PFSK-1 (cell line): ENCODE measurements around the gene SUMO4.

ENCODE experiments used
- FOXP2 ChIP-seq: optimal IDR thresholded peaks from 2 replicates; pipeline ENCODE3; 2011; ENCODE audit warnings: borderline replicate concordance, control low read depth, inconsistent platforms; ENCODE audit not compliant: insufficient read depth; ENCODE audit errors: extremely low read length, extremely low read depth
- POLR2AphosphoS5 ChIP-seq: IDR thresholded peaks from 2 replicates; pipeline ENCODE4 v1.6.1; 2012; ENCODE audit warnings: low read depth, mild to moderate bottlenecking, control low read depth, low read length, moderate library complexity
- REST ChIP-seq, 2 experiments: IDR thresholded peaks; 2 replicates each; pipeline versions ENCODE4 v1.6.1 to v1.8.0; 2011 to 2012; ENCODE audit warnings: low read depth in 2 of 2, low read length in 2 of 2, control low read depth in 1 of 2, inconsistent platforms in 1 of 2, mild to moderate bottlenecking in 1 of 2, moderate library complexity in 1 of 2; ENCODE audit not compliant: insufficient read depth in 1 of 2
- SIN3A ChIP-seq: IDR thresholded peaks from 2 replicates; pipeline ENCODE4 v1.6.1; 2012; ENCODE audit warnings: mild to moderate bottlenecking, low read length, moderate library complexity, borderline replicate concordance; ENCODE audit not compliant: insufficient read depth
- TAF1 ChIP-seq: IDR thresholded peaks from 2 replicates; pipeline ENCODE4 v1.6.1; 2012; ENCODE audit warnings: low read length, control low read depth, borderline replicate concordance; ENCODE audit not compliant: insufficient read depth

Gene SUMO4

GRCh38 chr6:149393002-149393679, 6.9 kb upstream of the SUMO4 start:
- TF ChIP-seq REST (IDR thresholded peaks at IDR 0.05; ENCODE audit: insufficient read depth in 1 of 2, low read depth in 2 of 2, low read length in 2 of 2) (no peak), SIN3A (no peak), POLR2AphosphoS5 (no peak), TAF1 (no peak), FOXP2 (no peak)

- no peak for TF ChIP-seq TAF1
- no peak for TF ChIP-seq FOXP2
- TF ChIP-seq REST (IDR thresholded peaks at IDR 0.05; ENCODE audit: insufficient read depth in 1 of 2, low read depth in 2 of 2, low read length in 2 of 2) = no peak
- TF ChIP-seq POLR2AphosphoS5 = no peak
Observed at GRCh38 chr6:149395185-149395584, 4.9 kb upstream of the SUMO4 start.

- TF ChIP-seq FOXP2 = no peak
- TF ChIP-seq POLR2AphosphoS5 = no peak
- TF ChIP-seq REST (IDR thresholded peaks at IDR 0.05; ENCODE audit: insufficient read depth in 1 of 2, low read depth in 2 of 2, low read length in 2 of 2) = no peak
- TF ChIP-seq TAF1 = no peak
- no peak for TF ChIP-seq SIN3A
Observed at GRCh38 chr6:149397384-149397783, 2.7 kb upstream of the SUMO4 start.

GRCh38 chr6:149403534-149403933, 3.5 kb downstream of the SUMO4 start:
- TF ChIP-seq TAF1 (no peak), SIN3A (no peak), POLR2AphosphoS5 (no peak), REST (IDR thresholded peaks at IDR 0.05; ENCODE audit: insufficient read depth in 1 of 2, low read depth in 2 of 2, low read length in 2 of 2) (no peak), FOXP2 (no peak)
